K562 (cell line): ENCODE results near the gene TM9SF3. TPM values are rescaled to one million over a fixed set of nuclear protein-coding genes. Genes with fewer than 3 reads are reported as not detected.

Source experiments
- CBX8 ChIP-seq: fragments of 200-600 bp; sonication (generic); IDR thresholded peaks from 2 replicates; pipeline ENCODE4 v1.6.1; 2012; ENCODE audit warnings: borderline replicate concordance, mixed run types, low read depth, mild to moderate bottlenecking, moderate library complexity, mixed read lengths, low read length, control low read depth, inconsistent platforms; ENCODE audit not compliant: poor library complexity, severe bottlenecking; ENCODE audit errors: extremely low read depth
- CREM ChIP-seq: IDR thresholded peaks from 2 replicates; pipeline ENCODE4 v1.6.1; 2014; ENCODE audit warnings: antibody characterized with exemption, low read depth
- E2F8 ChIP-seq: fragments of 450-650 bp; IDR thresholded peaks from 2 replicates; pipeline ENCODE4 v1.7.1; 2018; ENCODE audit warnings: mild to moderate bottlenecking, low read depth; ENCODE audit not compliant: partially characterized antibody
- ESRRA ChIP-seq: fragments of 450-650 bp; IDR thresholded peaks from 2 replicates; pipeline ENCODE4 v1.6.1; 2014; ENCODE audit warnings: low read depth, mild to moderate bottlenecking, moderate library complexity, borderline replicate concordance
- EZH2 ChIP-seq: IDR thresholded peaks from 2 replicates; pipeline ENCODE4 v1.6.1; 2012; ENCODE audit warnings: low read depth, mild to moderate bottlenecking, inconsistent platforms, low read length, borderline replicate concordance
- GABPB2 ChIP-seq: fragments of 250-450 bp; sonication (Bioruptor Pico); conservative IDR thresholded peaks from 2 replicates; pipeline ENCODE4 v1.5.1; 2021; ENCODE audit warnings: mild to moderate bottlenecking
- KDM5B ChIP-seq: fragments of 200-600 bp; sonication (generic); IDR thresholded peaks from 2 replicates; pipeline ENCODE4 v1.6.1; 2012; ENCODE audit warnings: low read depth, mild to moderate bottlenecking, moderate library complexity, low read length, control low read depth, inconsistent platforms; ENCODE audit not compliant: insufficient replicate concordance
- MCM2 ChIP-seq: fragments of 450-650 bp; IDR thresholded peaks from 2 replicates; pipeline ENCODE4 v1.6.1; 2017; ENCODE audit warnings: low read depth, mild to moderate bottlenecking
- PCBP2 ChIP-seq: fragments of 200-400 bp; formaldehyde crosslinking; IDR thresholded peaks from 2 replicates; pipeline ENCODE4 v1.6.1; 2018; ENCODE audit warnings: low read length, low read depth, mild to moderate bottlenecking, moderate library complexity; ENCODE audit not compliant: poor library complexity, severe bottlenecking
- POLR2H ChIP-seq: IDR thresholded peaks from 2 replicates; pipeline ENCODE4 v1.6.1; 2016; ENCODE audit warnings: missing genetic modification characterization, low read depth, mild to moderate bottlenecking, control low read depth, missing compliant biosample characterization, moderate library complexity
- PTTG1 ChIP-seq: fragments of 450-650 bp; IDR thresholded peaks from 2 replicates; pipeline ENCODE4 v1.6.1; 2016; ENCODE audit warnings: low read depth, mild to moderate bottlenecking, missing genetic modification characterization, missing compliant biosample characterization
- RFX5 ChIP-seq: IDR thresholded peaks from 2 replicates; pipeline ENCODE4 v1.6.1; 2011; ENCODE audit warnings: low read depth, mild to moderate bottlenecking, improper control_type of control experiment, low read length
- SIN3B ChIP-seq: fragments of 450-650 bp; IDR thresholded peaks from 2 replicates; pipeline ENCODE4 v1.6.1; 2017; ENCODE audit warnings: low read depth, mild to moderate bottlenecking, moderate library complexity
- SMARCA4 ChIP-seq: fragments of 450-650 bp; IDR thresholded peaks from 2 replicates; pipeline ENCODE4 v1.6.1; 2016
- TFAP4 ChIP-seq: sonication (generic); formaldehyde crosslinking; IDR thresholded peaks from 2 replicates; pipeline ENCODE4 v1.8.0; 2022; ENCODE audit warnings: missing genetic modification reagents, mild to moderate bottlenecking, moderate library complexity, borderline replicate concordance
- ZBTB7A ChIP-seq: IDR thresholded peaks from 2 replicates; pipeline ENCODE4 v1.6.1; 2011; ENCODE audit warnings: low read depth, mild to moderate bottlenecking, low read length, moderate library complexity, borderline replicate concordance; ENCODE audit not compliant: control insufficient read depth
- ZNF184 ChIP-seq: sonication (generic); formaldehyde crosslinking; IDR thresholded peaks from 2 replicates; pipeline ENCODE4 v1.5.0; 2020; ENCODE audit warnings: missing genetic modification reagents
- ZNF398 ChIP-seq: fragments of 250-450 bp; sonication (Bioruptor Pico); IDR thresholded peaks from 2 replicates; pipeline ENCODE4 v1.8.0; 2021; ENCODE audit warnings: moderate library complexity, mild to moderate bottlenecking, inconsistent platforms
- ZNF766 ChIP-seq: fragments of 200-800 bp; sonication (Bioruptor generic); conservative IDR thresholded peaks from 2 replicates; pipeline ENCODE4 v1.6.1; 2016; ENCODE audit warnings: missing genetic modification characterization, missing compliant biosample characterization
- ZNF77 ChIP-seq: fragments of 250-450 bp; sonication (Bioruptor Pico); IDR thresholded peaks from 2 replicates; pipeline ENCODE4 v1.5.0; 2020
- ZZZ3 ChIP-seq: fragments of 450-650 bp; IDR thresholded peaks from 2 replicates; pipeline ENCODE4 v1.6.1; 2016; ENCODE audit warnings: antibody characterized with exemption, mild to moderate bottlenecking, moderate library complexity
- polyA plus RNA-seq, 8 experiments: library from polyadenylated mRNA; depleted of rRNA in 4 of 8; stranded (reverse) in 5 of 8; unstranded in 3 of 8; fragments of >200 nt; fragmentation: Nextera tagmentation in 2 of 8; fragmentation: Illumina TruSeq in 1 of 8; extraction: Ambion mirVana in 2 of 8; extraction: Trizol in 1 of 8; gene quantifications; 2 replicates each; pipeline versions ENCODE4 v1.2.1 to v1.2.3, GENCODE V29; 2011 to 2014; ENCODE audit warnings: inconsistent platforms in 1 of 8, missing spikeins in 1 of 8
- total RNA-seq, 7 experiments: library from RNA; depleted of rRNA in 6 of 7; stranded (reverse); fragments of >200 nt in 6 of 7; fragmentation: Illumina TruSeq in 2 of 7; extraction: Trizol in 2 of 7; gene quantifications; 2 replicates each; pipeline versions ENCODE4 v1.2.1 to v1.2.3, GENCODE V29; 2011 to 2021; ENCODE audit warnings: low replicate concordance in 1 of 7

TM9SF3 gene
- total and polyA plus RNA-seq, 9 of the 15 experiments (the other 6 are each of a cell fraction or from before 2014, with no cell fraction given) = 16.1 to 63.1 (median 34.9) TPM

DNA sequence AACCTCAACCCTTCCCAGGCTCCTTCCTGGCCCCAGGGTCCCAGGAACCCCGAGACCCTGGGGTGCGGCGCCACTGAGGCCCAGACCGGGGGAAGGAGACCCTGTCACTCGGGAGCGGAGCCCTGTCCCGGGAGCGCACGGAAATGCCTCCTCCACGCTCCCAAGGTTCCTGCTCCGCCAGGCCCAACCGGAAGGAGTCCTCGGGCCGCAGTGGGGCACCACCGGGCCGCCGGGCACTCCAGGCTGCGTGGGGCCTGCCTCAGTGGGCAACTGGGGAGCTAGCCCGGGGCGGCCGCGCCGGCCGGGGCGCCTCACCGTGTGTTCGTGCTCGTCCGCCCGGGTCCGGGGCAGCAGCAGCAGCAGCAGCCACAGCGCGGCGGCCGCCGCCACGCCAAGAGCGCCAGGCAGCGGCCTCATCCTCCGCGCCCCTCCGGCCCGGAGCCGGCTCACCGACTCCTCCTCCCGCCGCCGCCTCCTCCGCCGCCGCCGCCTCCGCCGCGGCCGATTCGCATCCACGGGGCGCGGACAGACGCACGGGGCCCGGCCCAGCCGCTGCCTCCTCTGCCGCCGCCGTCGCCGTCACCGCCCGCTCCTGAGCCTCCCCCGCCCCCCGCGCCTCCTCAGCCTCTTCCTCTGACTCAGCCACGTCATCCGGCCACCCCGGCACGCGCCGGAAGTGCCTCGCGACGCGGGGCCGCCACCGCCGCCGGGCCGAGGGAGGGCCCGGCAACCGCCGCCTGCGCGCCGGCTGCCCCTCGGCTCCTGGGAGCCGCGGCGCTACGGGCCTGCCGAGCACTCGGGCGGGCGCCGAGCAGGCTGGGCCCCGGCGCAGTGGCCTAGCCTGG is at the start of gene TM9SF3 (continued):
- TF ChIP-seq TFAP4 (CRISPR knock-in tag) (peak; percentile 37; the same call in 1 of the 2 replicates), PCBP2 (no peak), EZH2 (no peak), E2F8 (peak; percentile 8), ZNF77 (CRISPR knock-in tag) (no peak), MCM2 (no peak), ZZZ3 (no peak), PTTG1 (tag) (no peak), SIN3B (peak; percentile 57), RFX5 (no peak), CBX8 (no peak), ZNF766 (CRISPR knock-in tag) (no peak), SMARCA4 (no peak), ZNF398 (CRISPR knock-in tag) (no peak), ZBTB7A (peak; percentile 91), ZNF184 (CRISPR knock-in tag) (no peak), GABPB2 (CRISPR knock-in tag) (no peak), ESRRA (no peak), POLR2H (tag) (peak; percentile 64; the same call in 1 of the 2 replicates), CREM (peak; percentile 93), KDM5B (peak; percentile 83)
